ENCODE measurements around the gene LTBP4.
"Not testable (repeated sequence)": the region's sequence is repeated elsewhere in the genome, so short reads cannot be mapped to it uniquely, and the experiment has no call there.

The LTBP4 gene

GRCh38 chr19:40601134-40601974 lies at the start of gene LTBP4:
Gene LTBP4 (plus strand): TSS chr19:40601369. CDS start chr19:40601388, 19 bp downstream.
- DNase-seq (ENCODE audit: low read depth in 2 of 2), result no peak

GRCh38 chr19:40552848-40553247 lies 48.3 kb upstream of the LTBP4 start:
- no peak for DNase-seq (ENCODE audit: low read depth in 2 of 2)

GRCh38 chr19:40553885-40554857 lies 47.0 kb upstream of the LTBP4 start:
- no peak for DNase-seq (ENCODE audit: low read depth in 2 of 2)

- no peak for DNase-seq (ENCODE audit: low read depth in 2 of 2)
These were observed 45.0 kb upstream of the LTBP4 start for GRCh38 chr19:40555978-40556689.

GRCh38 chr19:40556953-40557530 lies 44.1 kb upstream of the LTBP4 start:
- no peak for DNase-seq (ENCODE audit: low read depth in 2 of 2)

GRCh38 chr19:40559394-40559793 lies 41.8 kb upstream of the LTBP4 start:
- DNase-seq (ENCODE audit: low read depth in 2 of 2), result no peak

- no peak for DNase-seq (ENCODE audit: low read depth in 2 of 2)
These were observed 41.1 kb upstream of the LTBP4 start for GRCh38 chr19:40560092-40560507.

- no peak for DNase-seq (ENCODE audit: low read depth in 2 of 2)
These were observed 39.2 kb upstream of the LTBP4 start for GRCh38 chr19:40561947-40562346.

- DNase-seq (ENCODE audit: low read depth in 2 of 2), result not testable (repeated sequence)
These were observed 36.6 kb upstream of the LTBP4 start for GRCh38 chr19:40564535-40564934.

GRCh38 chr19:40565355-40565754 lies 35.8 kb upstream of the LTBP4 start:
- no peak for DNase-seq (ENCODE audit: low read depth in 2 of 2)

- no peak for DNase-seq (ENCODE audit: low read depth in 2 of 2)
These were observed 35.2 kb upstream of the LTBP4 start for GRCh38 chr19:40565910-40566495.

- no peak for DNase-seq (ENCODE audit: low read depth in 2 of 2)
These were observed 34.0 kb upstream of the LTBP4 start for GRCh38 chr19:40567040-40567749.

- DNase-seq (ENCODE audit: low read depth in 2 of 2), result no peak
These were observed 33.2 kb upstream of the LTBP4 start for GRCh38 chr19:40567750-40568494.

- DNase-seq (ENCODE audit: low read depth in 2 of 2), result peak; percentile 97
These were observed 30.7 kb upstream of the LTBP4 start for GRCh38 chr19:40570313-40571004.

GRCh38 chr19:40571005-40571318 lies 30.2 kb upstream of the LTBP4 start:
- no peak for DNase-seq (ENCODE audit: low read depth in 2 of 2)

GRCh38 chr19:40571831-40572495 lies 29.2 kb upstream of the LTBP4 start:
- DNase-seq (ENCODE audit: low read depth in 2 of 2), result no peak

- no peak for DNase-seq (ENCODE audit: low read depth in 2 of 2)
These were observed 25.8 kb upstream of the LTBP4 start for GRCh38 chr19:40575326-40575725.

- no peak for DNase-seq (ENCODE audit: low read depth in 2 of 2)
These were observed 25.0 kb upstream of the LTBP4 start for GRCh38 chr19:40576151-40576584.

Measured in fibroblast of skin of left biceps (primary cell).